NCI-H460 (cell line): ENCODE results near the gene FAM81A. TPM values are rescaled to one million over a fixed set of nuclear protein-coding genes. Genes with fewer than 3 reads are reported as not detected.
"Not testable (repeated sequence)": the region's sequence is repeated elsewhere in the genome, so short reads cannot be mapped to it uniquely, and the experiment has no call there.

ENCODE experiments used
- DNase-seq: peaks from one replicate; pipeline ENCODE4 v3.0.0-alpha.2; 2016; ENCODE audit warnings: low read depth; ENCODE audit errors: extremely low read depth
- total RNA-seq: library from RNA; depleted of rRNA; stranded (reverse); fragments of >200 nt; shearing (Covaris generic); gene quantifications from 2 replicates; pipeline ENCODE4 v1.2.3, GENCODE V29; 2014

The FAM81A gene
- total RNA-seq, 1 experiment from 2014 or later: 0.92 TPM

GRCh38 chr15:59420986-59421618, 16.9 kb upstream of the FAM81A start:
- no peak for DNase-seq

DNA sequence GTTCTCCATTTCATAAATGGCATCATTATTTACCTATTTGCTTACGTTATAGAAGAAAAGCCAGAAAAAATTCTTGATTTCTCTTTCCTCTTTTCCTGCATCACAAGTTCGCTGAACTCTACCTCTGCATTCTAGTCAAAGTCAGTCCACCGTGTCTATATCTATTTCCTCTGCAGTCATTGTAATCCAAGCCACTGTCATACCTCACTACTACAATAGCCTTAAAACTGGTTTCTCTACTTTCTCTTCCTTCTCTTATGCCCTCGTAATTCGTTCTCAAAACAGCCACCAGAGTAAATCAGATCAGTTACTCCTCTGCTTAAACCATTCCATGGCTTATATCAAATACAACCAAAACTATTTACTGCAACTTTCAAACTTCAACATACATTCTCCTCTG, 13.4 kb upstream of the FAM81A start:
- no peak for DNase-seq

- not testable (repeated sequence) for DNase-seq
Measured at GRCh38 chr15:59428898-59429297, 9.1 kb upstream of the FAM81A start.

GRCh38 chr15:59432389-59432788, 5.6 kb upstream of the FAM81A start:
- DNase-seq: no peak

- DNase-seq: no peak
Measured at GRCh38 chr15:59434481-59434880, 3.5 kb upstream of the FAM81A start.

- no peak for DNase-seq
Measured at GRCh38 chr15:59436774-59437141, 1.2 kb upstream of the FAM81A start.

DNA sequence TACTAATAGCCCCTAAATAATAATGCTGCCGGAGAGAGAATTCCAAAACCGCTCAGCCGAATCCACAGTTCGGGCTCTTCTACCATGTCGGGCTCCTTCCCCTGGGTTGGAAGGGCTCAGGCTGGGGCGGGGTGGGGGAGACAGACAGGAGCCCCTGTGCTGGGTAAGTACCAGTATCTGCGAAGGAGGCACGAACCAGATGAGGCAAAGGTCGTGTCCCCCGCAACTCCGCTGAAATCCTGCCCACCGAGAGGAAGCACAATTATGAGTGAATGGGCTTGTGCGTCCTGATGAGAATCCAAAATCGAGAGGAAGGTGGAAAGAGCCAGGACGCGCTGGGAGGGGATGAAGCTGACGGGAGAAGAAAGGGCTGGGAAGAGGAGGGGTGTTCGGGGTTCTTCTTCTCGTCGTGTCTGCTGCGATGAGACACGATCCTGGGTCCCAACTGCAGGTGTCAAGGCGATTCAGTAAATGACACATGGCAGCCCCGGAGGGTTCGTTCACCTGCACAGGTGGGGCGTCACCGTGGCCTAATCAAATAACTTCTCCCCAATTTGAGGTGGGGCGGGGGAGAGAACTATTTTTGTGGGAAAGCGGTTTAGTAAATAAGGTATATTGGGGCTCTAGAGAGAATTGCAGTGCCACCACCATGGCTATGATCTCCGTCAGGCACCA, 707 bp upstream of the FAM81A start:
- no peak for DNase-seq

DNA sequence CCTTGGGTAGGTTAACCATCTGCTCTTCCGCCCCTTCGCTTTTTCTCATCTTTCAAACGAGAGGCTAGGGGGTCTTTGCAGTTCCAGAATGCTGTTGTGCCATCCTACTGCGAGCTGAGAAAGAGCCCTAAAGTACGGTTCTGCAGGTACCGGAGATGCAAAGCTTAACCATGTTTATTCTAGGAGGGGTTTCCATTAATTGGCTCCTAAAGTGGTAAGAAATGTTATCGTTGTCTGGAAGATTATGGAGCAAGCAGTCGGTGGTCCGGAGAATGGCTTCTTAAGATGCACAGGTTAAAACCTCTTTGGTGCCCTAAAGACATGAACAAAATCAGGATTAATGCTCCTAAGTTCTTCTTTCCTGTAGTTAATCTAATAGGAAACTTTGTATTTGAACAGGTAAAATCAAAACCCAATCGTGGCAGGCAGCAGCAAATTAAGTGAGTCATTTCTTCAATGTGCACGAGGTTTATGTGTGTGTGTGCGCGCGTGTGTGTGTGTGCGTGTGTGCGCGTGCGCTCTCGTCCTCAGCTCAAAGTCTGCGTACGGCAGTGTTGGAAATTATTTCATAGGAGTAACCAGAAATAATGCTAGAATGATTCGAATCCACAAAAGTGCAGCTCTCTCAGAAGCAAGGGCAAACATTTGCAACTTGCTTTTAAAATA, 772 bp downstream of the FAM81A start:
- no peak for DNase-seq

GRCh38 chr15:59439576-59439975, 1.6 kb downstream of the FAM81A start:
- DNase-seq: no peak

DNA sequence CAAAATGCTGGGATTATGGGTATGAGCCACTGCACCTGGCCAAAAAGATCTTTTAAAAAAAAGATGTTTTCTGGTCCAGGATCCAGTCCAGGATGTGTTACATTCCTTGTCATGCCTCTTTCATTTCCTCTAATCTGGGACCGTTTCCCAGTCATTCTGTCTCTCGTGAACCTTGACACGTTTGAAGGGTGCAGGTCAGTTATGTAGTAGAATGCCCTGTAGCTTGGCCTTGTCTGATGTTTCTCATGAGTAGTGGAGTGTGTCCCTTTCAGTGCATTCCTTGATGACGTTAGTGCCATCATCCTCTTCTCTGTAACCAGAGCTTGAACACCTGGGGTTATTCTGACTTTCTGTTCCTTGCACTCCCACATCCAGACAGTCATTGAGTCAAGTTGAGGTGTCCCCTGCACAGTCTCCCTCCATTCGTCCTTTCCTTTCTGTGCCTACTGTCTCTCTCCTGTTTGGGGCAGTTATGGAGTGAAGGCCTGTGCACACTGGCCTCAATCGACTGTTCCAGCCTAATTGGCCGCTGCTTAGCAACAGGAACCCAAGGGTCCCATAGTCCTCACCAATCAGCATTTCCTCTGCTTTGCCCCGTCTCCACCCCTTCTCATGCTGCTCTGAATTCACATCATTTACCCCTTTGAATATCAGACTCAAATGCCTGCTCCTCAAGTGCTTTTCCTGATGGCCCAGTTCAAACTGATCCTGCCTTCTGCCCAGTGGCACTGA, 5.5 kb downstream of the FAM81A start:
- DNase-seq: no peak

GRCh38 chr15:59444081-59444835, 6.3 kb downstream of the FAM81A start:
- no peak for DNase-seq

DNA sequence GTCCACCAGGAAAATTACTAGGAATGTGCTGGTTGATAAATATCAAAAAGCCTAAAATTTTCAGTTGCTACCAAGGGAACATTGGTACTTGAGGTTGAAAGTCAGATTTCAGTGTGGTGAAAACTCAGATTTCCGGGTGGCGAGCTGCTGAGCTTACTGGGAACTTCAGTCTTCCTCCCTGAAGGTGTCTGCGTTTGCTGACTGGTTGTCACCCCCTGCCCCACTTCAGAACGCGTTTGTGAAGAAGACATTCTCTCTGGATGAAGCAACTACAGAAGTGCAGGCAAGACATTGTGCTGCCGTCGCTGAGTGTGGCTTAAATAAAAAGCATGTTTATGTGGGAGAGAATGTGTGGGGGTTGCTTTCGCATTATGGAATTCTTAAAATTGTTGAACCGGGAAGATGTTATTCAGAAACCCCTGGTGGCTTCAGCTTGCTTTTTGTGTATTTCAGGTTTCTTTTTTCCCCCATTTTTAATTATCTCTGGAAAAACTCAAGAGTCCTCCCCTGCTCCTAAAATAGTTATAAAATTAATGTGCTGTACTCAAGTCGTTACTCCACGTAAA, 7.1 kb downstream of the FAM81A start:
- DNase-seq: no peak

DNA sequence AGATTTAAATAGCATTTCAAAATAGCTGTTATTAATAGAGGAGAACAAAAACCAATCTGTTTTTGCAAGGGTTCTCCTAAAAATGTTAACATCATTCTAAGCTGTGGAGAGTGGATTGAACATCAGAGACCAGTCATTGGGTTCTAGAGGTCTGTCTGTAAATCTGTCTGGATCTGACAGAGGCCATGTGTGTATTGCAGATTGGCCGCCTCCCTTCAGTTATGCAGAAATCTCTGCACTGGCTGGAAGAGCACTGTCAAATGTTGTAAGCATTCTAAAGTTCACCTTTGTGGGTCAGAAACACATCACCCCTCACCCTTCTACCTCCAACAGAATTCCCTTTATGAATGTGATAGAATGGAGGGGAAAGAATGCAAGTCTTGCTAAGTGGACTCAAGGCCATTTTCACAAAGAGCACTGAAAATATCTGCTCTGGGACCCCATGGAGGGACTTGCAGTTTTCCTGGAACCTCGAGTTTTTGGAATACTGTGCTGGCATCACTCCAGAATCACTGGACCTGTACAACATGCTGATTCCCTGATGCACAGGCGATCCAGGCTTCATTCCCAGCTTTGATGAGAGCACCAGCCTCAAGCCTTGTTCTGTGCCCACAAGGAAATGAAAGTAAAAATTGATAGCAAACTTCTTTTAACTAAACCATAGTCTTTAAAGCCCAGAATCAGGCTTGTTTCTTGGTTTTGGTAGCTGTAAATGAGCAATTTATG, 8.4 kb downstream of the FAM81A start:
- DNase-seq: no peak

DNA sequence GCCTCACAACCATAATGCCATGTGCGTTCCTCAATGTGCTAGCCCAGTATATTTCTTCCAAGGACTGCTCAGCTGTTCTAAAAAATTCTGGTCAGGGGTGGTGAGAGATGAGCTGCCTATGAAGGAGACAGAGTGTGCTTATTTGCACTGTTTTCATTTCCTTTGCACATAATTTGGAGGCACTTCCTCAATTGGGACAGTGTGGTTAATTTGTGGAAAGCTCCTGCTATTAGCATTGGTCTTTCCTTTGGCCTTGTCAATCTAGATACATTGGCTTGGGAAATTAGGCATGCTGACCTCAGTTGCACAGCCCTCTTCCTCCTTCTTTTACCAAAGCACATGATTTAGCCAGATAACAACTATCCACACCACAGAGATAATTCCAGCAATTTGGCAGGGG, 9.4 kb downstream of the FAM81A start:
- no peak for DNase-seq

- DNase-seq: no peak
Measured at GRCh38 chr15:59448871-59449270, 10.9 kb downstream of the FAM81A start.

GRCh38 chr15:59453474-59454215, 15.7 kb downstream of the FAM81A start:
- no peak for DNase-seq

GRCh38 chr15:59456114-59456513, 18.1 kb downstream of the FAM81A start:
- no peak for DNase-seq

DNA sequence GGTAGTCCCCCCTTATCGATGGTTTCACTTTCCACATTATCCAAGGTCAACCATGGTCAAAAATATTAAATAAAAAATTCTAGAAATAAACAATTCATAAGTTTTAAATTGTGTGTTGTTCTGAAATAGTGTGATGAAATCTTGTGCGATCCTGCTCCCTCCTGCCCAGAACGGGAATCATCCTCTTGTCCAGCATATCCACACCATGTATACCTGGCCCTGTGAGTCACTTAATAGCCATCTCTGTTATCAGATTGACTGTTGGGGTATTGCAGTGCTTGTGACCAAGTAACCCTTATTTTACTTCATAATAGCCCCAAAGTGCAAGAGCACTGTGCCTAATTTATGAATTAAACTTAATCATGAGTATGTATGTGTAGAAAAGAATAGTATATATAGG, 19.1 kb downstream of the FAM81A start:
- no peak for DNase-seq

DNA sequence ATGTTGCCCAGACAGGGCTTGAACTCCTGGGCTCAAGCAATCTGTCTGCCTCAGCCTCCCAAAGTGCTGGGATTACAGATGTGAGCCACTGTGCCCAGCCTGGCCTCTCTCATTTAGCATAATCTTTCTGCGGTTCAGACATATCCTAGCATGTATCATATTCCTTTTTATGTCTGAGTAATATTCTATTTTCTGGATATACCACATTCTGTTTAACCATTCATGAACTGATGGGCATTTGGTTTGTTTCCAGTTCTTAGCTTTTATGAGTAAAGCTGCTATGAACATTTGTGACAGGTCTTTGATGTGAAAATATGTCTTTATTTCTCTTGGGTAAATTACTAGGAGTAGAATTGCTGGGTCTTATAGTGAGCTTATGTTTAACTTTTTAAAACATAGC, 23.5 kb downstream of the FAM81A start:
- DNase-seq: no peak
